ENCODE data around the gene TGFBR3L. TPM values are rescaled to one million over a fixed set of nuclear protein-coding genes. Genes with fewer than 3 reads are reported as not detected.
A peak's percentile ranks its signal among the peaks of the same experiment; 100 is the strongest.

The TGFBR3L gene
- total and polyA plus RNA-seq, 2 experiments from 2014 or later = 1.7 to 7.0 TPM

DNA sequence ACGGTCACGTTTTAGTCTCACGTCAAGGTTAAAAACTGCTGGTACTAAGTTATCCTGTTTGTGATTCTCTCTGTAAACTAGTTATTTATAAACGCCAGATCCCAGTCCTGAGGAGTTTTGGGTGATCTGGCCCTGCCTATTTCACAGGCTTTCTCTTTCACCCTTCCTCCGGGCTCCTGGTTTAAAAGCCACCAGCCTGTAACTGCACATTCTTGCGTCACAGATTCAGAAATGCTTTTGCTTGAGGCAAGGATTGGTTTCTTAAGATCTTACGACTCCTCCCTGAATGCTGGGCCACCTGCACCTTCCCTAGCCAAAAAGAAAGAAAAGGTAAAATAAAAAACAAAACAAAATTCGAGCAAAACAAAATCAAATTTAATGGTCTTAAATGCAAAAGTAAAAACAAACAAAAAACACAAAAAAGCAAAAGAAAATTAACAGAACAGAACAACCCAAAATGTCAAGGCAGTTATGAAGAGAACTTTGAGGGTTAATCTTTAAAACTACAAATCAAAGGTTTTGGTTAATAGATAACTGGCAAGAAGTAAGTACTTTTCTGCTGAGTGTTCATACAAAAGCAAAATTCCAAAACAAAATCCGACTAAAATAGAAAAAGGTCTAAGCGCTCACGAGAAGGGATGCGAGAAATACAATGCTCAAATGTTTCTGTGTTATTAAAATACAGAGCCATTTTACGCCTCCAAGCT, 47.4 kb downstream of the TGFBR3L start:
- TF ChIP-seq ZNF331 (CRISPR knock-in tag; IDR thresholded peaks at IDR 0.05; ENCODE audit: low read depth) = no peak
- no peak for TF ChIP-seq CTCF (conservative IDR thresholded peaks at IDR 0.05; ENCODE audit: low read depth in 2 of 2)
- no peak for TF ChIP-seq ZNF114 (CRISPR knock-in tag; IDR thresholded peaks at IDR 0.05)
- TF ChIP-seq POLR2AphosphoS5 (IDR thresholded peaks at IDR 0.05; ENCODE audit: low read depth) = no peak
- Mint-ChIP-seq H3K27me3 (ENCODE audit: insufficient read depth, low read depth, poor library complexity) (peaks cover 12% of the 10 kb centered on the region), H3K9me3 (no peaks in the 10 kb centered on the region), H3K4me1 (peaks cover 8% of the 10 kb centered on the region; the same call in 2 of the 3 replicates), H3K27ac (no peak overlapping the region), H3K36me3 (ENCODE audit: low read depth) (peaks cover 52% of the 10 kb centered on the region), H3K4me3 (no peak overlapping the region; the same call in 2 of the 3 replicates)
- H3K4me3 ChIP-seq = no peak overlapping the region
- peaks cover 38% of the 10 kb centered on the region for H3F3A ChIP-seq (replicated peaks; ENCODE audit: low read depth)
- H4K20me1 ChIP-seq (replicated peaks; ENCODE audit: insufficient read depth) = peaks cover 31% of the 10 kb centered on the region; the same call in 1 of the 2 replicates
- H3K79me2 ChIP-seq (replicated peaks; ENCODE audit: insufficient read depth) = no peaks in the 10 kb centered on the region; the same call in 1 of the 2 replicates
- H3K4me1 ChIP-seq (ENCODE audit: insufficient read depth) = no peaks in the 10 kb centered on the region
- ATAC-seq (no peak), DNase-seq (ENCODE audit: low spot score) (no peak)
- no peaks in the 10 kb centered on the region for H3K9me2 ChIP-seq (ENCODE audit: insufficient read depth)
- no peaks in the 10 kb centered on the region for H3K27me3 ChIP-seq (ENCODE audit: insufficient read depth)
- no peak overlapping the region for H2AFZ ChIP-seq
- no peak overlapping the region for H3K4me2 ChIP-seq
- peaks cover 31% of the 10 kb centered on the region for H3K36me3 ChIP-seq (ENCODE audit: insufficient read depth)
- 0 out of 2 replicates have a peak overlapping the region, but pooled peaks have one; percentile 8 for H3K27ac ChIP-seq (ENCODE audit: low read depth)

GRCh38 chr19:7962644-7963268, 48.1 kb downstream of the TGFBR3L start:
- DNase-seq (ENCODE audit: low spot score) (no peak), ATAC-seq (no peak)
- Mint-ChIP-seq H3K36me3 (ENCODE audit: low read depth) (peaks cover 59% of the 10 kb centered on the region), H3K27ac (no peak overlapping the region), H3K4me1 (peaks cover 8% of the 10 kb centered on the region; the same call in 2 of the 3 replicates), H3K9me3 (no peaks in the 10 kb centered on the region), H3K27me3 (ENCODE audit: insufficient read depth, low read depth, poor library complexity) (peaks cover 11% of the 10 kb centered on the region), H3K4me3 (no peak overlapping the region)
- Histone ChIP-seq H4K20me1 (replicated peaks; ENCODE audit: insufficient read depth) (peaks cover 37% of the 10 kb centered on the region; the same call in 1 of the 2 replicates), H3K27ac (ENCODE audit: low read depth) (0 out of 2 replicates have a peak overlapping the region, but pooled peaks have one; percentile 8), H3K36me3 (ENCODE audit: insufficient read depth) (peaks cover 38% of the 10 kb centered on the region), H2AFZ (no peak overlapping the region), H3K4me3 (no peak overlapping the region), H3K4me2 (no peak overlapping the region), H3K4me1 (ENCODE audit: insufficient read depth) (no peaks in the 10 kb centered on the region), H3F3A (replicated peaks; ENCODE audit: low read depth) (peaks cover 43% of the 10 kb centered on the region), H3K79me2 (replicated peaks; ENCODE audit: insufficient read depth) (no peaks in the 10 kb centered on the region; the same call in 1 of the 2 replicates), H3K9me2 (ENCODE audit: insufficient read depth) (no peaks in the 10 kb centered on the region), H3K27me3 (ENCODE audit: insufficient read depth) (no peaks in the 10 kb centered on the region)
- no peak for TF ChIP-seq ZNF114 (CRISPR knock-in tag; IDR thresholded peaks at IDR 0.05)
- no peak for TF ChIP-seq CREB1 (CRISPR knock-in tag; IDR thresholded peaks at IDR 0.05; ENCODE audit: low read depth)
- TF ChIP-seq, protein P1, sequence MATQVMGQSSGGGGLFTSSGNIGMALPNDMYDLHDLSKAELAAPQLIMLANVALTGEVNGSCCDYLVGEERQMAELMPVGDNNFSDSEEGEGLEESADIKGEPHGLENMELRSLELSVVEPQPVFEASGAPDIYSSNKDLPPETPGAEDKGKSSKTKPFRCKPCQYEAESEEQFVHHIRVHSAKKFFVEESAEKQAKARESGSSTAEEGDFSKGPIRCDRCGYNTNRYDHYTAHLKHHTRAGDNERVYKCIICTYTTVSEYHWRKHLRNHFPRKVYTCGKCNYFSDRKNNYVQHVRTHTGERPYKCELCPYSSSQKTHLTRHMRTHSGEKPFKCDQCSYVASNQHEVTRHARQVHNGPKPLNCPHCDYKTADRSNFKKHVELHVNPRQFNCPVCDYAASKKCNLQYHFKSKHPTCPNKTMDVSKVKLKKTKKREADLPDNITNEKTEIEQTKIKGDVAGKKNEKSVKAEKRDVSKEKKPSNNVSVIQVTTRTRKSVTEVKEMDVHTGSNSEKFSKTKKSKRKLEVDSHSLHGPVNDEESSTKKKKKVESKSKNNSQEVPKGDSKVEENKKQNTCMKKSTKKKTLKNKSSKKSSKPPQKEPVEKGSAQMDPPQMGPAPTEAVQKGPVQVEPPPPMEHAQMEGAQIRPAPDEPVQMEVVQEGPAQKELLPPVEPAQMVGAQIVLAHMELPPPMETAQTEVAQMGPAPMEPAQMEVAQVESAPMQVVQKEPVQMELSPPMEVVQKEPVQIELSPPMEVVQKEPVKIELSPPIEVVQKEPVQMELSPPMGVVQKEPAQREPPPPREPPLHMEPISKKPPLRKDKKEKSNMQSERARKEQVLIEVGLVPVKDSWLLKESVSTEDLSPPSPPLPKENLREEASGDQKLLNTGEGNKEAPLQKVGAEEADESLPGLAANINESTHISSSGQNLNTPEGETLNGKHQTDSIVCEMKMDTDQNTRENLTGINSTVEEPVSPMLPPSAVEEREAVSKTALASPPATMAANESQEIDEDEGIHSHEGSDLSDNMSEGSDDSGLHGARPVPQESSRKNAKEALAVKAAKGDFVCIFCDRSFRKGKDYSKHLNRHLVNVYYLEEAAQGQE (IDR thresholded peaks at IDR 0.05; ENCODE audit: unreplicated experiment) = no peak
- no peak for TF ChIP-seq JUNB (IDR thresholded peaks at IDR 0.05; ENCODE audit: unreplicated experiment)

Measured in GM23338 (cell line).